Stimulated activated CD4-positive, alpha-beta T cell treated with anti-CD3 and anti-CD28 coated beads, Interleukin-2, amount 100 ng/mL, for 24 hours (primary cell): Measurements from ENCODE around the gene CFAP46.
A peak's percentile ranks its signal among the peaks of the same experiment; 100 is the strongest.
"Not testable (repeated sequence)": the region's sequence is repeated elsewhere in the genome, so short reads cannot be mapped to it uniquely, and the experiment has no call there.

Experiments
- DNase-seq, 2 donors: peaks; one replicate each; pipeline ENCODE4 v3.0.0-alpha.2; 2020

Gene CFAP46

GRCh38 chr10:132860532-132860931 is 81.8 kb downstream of the CFAP46 start:
- no peak for DNase-seq

GRCh38 chr10:132859084-132859855 is 83.1 kb downstream of the CFAP46 start:
- DNase-seq = no peak

GRCh38 chr10:132858121-132859081 is 84.0 kb downstream of the CFAP46 start:
- DNase-seq = no peak

- DNase-seq = no peak
These were observed 85.4 kb downstream of the CFAP46 start for GRCh38 chr10:132856869-132857524.

- no peak for DNase-seq
These were observed 86.5 kb downstream of the CFAP46 start for GRCh38 chr10:132855889-132856288.

GRCh38 chr10:132851451-132851850 is 90.9 kb downstream of the CFAP46 start:
- DNase-seq = peak in 1 of 2 donors; percentile 13

- DNase-seq = no peak
These were observed 91.5 kb downstream of the CFAP46 start for GRCh38 chr10:132850896-132851295.

GRCh38 chr10:132850246-132850645 is 92.1 kb downstream of the CFAP46 start:
- DNase-seq = no peak

- DNase-seq = no peak
These were observed 92.8 kb downstream of the CFAP46 start for GRCh38 chr10:132849546-132850031.

GRCh38 chr10:132848951-132849545 is 93.3 kb downstream of the CFAP46 start:
- no peak for DNase-seq

GRCh38 chr10:132848291-132848701 is 94.1 kb downstream of the CFAP46 start:
- DNase-seq = peak in 1 of 2 donors; percentile 11

- peak in 1 of 2 donors; percentile 17 for DNase-seq
These were observed 94.5 kb downstream of the CFAP46 start for GRCh38 chr10:132847856-132848255.

GRCh38 chr10:132847416-132847777 is 95.0 kb downstream of the CFAP46 start:
- DNase-seq = peak in 1 of 2 donors; percentile 12

- peak in 1 of 2 donors; percentile 11 for DNase-seq
These were observed 95.5 kb downstream of the CFAP46 start for GRCh38 chr10:132846631-132847415.

- peak in 1 of 2 donors; percentile 8 for DNase-seq
These were observed 96.4 kb downstream of the CFAP46 start for GRCh38 chr10:132845780-132846595.

GRCh38 chr10:132845041-132845551 is 97.3 kb downstream of the CFAP46 start:
- no peak for DNase-seq

GRCh38 chr10:132844069-132844809 is 98.1 kb downstream of the CFAP46 start:
- no peak for DNase-seq

GRCh38 chr10:132843276-132843675 is 99.1 kb downstream of the CFAP46 start:
- DNase-seq = not testable (repeated sequence)

- no peak for DNase-seq
These were observed 100.0 kb downstream of the CFAP46 start for GRCh38 chr10:132842397-132842796.

- peak in 1 of 2 donors; percentile 12 for DNase-seq
These were observed 100.8 kb downstream of the CFAP46 start for GRCh38 chr10:132841615-132841975.
